Stimulated activated CD8-positive, alpha-beta memory T cell treated with anti-CD3 and anti-CD28 coated beads, Interleukin-12 subunit alpha, Interleukin-12 subunit beta, amount 100 ng/mL, for 1 hour (primary cell): Measurements from ENCODE around the gene OR52K1.
"Not testable (repeated sequence)": the region's sequence is repeated elsewhere in the genome, so short reads cannot be mapped to it uniquely, and the experiment has no call there.

Experiments
- DNase-seq: peaks from one replicate; pipeline ENCODE4 v3.0.0-alpha.2; 2020; ENCODE audit warnings: low read depth

The OR52K1 gene

GRCh38 chr11:4482445-4482844 lies at the start of gene OR52K1:
TSS of gene OR52K1 (plus strand) at chr11:4482646. CDS start at chr11:4488901, 6,255 bp downstream.
- no peak for DNase-seq

GRCh38 chr11:4433856-4434255 lies 48.6 kb upstream of the OR52K1 start:
- no peak for DNase-seq

DNA sequence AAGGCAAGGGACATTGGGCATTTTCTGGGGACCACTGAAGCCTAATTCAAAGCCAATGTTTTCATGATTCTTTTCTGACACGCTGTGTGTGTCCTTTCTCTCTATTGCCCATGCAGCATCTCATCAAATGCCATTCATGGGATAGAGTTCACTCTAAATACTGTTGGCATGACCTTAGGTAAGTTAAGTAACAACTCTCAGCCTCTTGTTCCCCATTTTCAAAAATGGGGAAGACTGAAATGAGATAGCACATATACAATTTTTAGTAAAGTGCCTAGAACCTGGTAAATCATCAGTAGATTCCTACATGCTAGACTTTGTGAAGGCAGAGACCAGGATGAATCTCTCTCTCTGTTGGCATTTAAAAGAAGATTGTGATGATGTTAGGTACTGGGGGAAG lies 46.0 kb upstream of the OR52K1 start:
- no peak for DNase-seq

DNA sequence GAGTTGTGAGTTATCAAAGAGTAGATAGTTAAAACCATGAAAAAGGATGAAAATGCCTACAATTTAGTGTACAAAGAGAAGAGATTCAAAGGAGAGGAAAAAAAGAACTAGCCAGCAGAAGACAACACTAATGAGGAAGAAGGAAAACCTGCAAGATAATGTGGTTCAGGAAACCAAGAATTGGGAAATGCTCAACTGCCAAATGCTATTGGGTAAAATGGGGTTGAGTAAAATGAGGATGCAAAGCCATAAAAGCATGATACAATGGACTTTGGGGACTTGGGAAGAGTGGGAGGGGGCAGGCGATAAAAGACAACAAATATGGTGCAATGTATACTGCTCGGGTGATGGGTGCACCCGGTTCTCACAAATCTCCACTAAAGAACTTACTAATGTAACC lies 40.9 kb upstream of the OR52K1 start:
- DNase-seq = no peak

DNA sequence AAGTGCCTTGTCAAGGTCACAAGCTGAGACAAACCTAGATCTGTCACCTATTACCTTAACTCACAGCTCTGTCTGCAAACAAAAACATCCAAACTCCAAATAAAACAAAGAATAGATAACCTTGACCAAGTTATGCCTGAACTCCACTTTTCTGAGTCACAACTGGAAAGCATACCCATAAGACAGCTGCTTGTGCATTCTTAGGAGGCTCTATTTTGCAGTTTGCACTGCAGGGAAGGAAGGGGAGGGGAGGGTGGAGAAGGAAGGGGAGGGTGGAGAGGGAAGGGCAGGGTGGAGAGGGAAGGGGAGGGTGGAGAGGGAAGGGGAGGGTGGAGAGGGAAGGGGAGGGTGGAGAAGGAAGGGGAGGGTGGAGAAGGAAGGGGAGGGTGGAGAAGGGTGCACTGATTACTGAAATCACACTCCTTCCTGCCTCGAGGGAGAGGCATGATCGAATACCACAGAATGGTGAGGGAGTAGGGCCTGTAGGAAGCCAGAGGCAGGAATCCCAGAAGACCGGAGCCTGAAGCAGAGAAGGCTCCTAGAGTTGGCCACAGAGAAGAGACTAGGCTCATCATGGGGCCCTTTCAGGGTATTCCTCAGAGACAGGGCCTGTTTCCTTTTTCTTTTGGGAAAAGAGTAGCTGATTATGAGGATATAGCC lies 39.1 kb upstream of the OR52K1 start:
- no peak for DNase-seq

DNA sequence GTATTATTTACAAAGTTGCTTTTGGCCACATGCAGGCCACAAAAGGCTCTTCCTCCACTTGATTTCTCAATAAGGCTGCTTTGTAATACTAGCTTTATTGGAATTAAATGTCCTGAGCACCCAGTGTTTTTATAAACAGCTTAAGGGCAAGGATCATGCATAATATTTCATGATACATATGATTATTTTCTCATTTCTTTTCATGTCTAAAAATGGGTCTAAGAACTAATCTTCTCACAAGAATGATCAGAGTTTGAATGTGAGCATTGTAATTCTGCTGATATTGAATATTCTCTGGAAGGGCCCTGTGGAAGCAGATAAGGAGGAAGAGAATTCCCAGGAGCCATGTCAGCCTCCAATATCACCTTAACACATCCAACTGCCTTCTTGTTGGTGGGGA lies 33.5 kb upstream of the OR52K1 start, which contains the start of gene OR52K2:
TSS of gene OR52K2 (plus strand) at position 301 of the 400 bp plus-strand sequence. CDS start at position 346, 45 bp downstream.
- DNase-seq = no peak

DNA sequence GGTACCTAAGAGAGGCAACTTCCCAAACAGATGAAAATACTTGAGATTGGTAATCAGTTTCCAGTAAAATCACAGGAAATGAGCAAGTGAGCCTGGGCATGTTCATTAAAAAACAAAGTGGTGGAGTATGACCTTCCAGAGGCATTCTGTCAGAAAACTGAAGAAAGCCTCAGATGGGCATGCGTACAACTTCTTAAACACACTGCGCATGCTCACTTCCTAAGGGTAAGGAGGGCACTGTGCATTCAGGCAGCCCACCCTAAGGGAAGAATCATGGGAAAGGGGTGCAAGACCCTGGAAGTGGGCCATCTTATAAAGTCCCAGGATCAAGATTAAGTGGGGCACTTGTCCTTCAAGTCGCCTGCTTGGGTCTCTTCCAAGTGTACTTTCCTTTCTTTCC lies 29.3 kb upstream of the OR52K1 start:
- DNase-seq = no peak

GRCh38 chr11:4454021-4454420 lies 28.4 kb upstream of the OR52K1 start:
- no peak for DNase-seq

- no peak for DNase-seq
Measured at GRCh38 chr11:4455419-4455818, 27.0 kb upstream of the OR52K1 start.

DNA sequence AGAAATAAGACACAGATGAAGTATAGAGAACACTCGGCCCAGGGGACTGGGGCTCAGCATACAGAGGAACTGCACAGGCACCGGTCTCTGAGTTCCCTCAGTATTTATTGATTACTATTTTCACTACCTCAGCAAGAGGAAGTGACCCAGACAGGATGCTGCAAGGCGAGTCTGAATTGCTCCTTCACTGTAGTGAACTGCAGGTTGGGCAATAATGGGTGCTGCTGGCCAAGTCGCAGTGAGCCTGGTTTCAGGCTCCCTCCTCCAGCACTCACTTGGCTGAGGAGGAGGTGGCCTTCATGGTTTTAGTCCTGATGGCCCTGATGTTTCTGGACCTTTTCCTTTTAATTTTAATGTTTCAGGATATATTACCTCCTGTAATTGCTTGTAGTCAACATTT lies 22.9 kb upstream of the OR52K1 start:
- DNase-seq = no peak

DNA sequence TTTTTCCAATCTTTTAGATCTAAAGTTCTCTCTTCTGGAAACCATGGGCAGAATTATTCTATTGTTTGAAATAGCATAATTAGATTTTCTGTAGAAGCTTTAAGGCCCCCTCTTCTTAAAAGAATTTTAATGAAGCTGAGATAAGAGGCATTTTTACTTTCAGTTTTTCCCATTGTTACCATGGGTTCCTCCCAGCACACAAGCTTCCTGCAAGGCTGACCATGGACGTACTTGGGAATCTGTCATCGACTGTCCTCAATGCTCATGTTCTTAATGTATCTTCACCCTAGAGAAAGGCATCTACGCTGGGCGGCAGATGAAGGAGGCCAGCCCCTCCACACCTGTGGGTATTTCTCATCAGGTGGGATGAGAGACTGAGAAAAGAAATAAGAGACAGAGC lies 22.3 kb upstream of the OR52K1 start:
- no peak for DNase-seq

- no peak for DNase-seq
Measured at GRCh38 chr11:4464216-4465159, 18.0 kb upstream of the OR52K1 start.

DNA sequence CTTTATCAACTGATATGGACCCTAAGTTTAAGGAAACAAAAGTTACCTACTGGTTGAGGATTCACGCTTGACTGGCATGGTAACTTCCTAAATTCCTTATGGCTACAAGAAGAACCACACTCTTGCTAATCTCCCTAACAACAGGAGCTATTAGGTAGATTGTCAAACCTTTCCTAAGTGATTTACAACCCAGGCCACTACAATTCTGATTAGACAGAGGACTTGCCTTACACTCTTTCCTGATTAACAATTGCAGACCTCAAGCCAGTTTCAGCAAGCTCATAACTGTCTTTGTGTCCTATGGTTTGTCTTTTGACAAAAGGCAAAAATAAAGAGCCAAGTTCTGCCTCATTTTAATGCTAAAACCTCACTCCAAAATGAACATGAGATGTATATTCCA lies 17.0 kb upstream of the OR52K1 start:
- no peak for DNase-seq

DNA sequence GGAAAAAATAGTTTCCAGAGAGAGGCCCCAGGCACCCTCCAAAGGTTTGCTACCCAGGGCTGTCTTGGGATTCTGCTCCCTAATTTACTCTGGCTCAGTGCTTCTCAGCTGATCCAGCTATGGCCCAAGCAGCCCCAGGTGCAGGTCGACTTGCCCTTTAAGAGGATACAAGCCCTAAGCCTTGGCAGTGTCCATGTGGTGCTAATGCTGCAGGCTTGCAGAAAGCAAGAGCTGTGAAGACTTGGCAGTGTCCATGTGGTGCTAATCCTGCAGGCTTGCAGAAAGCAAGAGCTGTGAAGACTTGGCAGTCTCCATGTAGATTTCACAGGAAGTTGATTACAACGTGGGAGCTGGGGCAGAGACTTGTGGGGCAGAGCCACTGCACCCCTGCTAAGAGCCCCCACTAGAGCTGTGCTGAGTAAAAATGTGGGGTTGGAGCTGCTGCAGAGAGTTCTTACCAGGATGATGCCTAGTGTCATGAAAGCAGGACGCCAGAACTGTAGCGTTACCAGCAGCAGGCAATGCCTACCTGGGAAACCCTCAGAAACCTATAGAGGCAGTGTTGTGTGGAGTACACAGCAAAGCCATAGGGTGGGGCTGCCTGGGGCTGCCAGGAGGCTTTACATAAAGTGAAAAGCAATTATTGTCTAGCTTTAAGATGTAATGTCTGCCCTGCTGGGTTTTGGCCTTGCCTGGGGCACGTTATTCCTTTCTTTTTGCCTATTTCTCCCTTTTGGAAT lies 16.1 kb upstream of the OR52K1 start:
- no peak for DNase-seq

GRCh38 chr11:4466871-4467442 lies 15.5 kb upstream of the OR52K1 start:
- DNase-seq = no peak

GRCh38 chr11:4467811-4468606 lies 14.4 kb upstream of the OR52K1 start:
- no peak for DNase-seq

DNA sequence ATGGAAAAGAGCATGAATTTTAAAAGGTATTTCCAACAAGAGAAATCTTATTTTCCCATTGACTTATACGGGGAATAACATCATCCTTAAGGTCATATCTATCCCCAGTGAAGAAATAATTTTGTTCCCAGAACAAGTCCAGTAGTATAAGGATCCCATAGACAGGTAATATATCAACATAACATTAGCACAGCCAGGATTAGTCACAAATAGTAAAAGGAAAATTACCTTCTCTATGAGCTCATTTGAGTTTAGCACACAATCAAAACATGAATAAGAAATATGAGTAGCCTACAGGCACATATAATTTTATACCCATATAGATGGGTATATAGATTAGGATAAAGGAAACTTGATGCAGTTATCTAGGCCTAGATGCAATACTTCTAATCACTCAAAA lies 2.8 kb upstream of the OR52K1 start:
- no peak for DNase-seq

DNA sequence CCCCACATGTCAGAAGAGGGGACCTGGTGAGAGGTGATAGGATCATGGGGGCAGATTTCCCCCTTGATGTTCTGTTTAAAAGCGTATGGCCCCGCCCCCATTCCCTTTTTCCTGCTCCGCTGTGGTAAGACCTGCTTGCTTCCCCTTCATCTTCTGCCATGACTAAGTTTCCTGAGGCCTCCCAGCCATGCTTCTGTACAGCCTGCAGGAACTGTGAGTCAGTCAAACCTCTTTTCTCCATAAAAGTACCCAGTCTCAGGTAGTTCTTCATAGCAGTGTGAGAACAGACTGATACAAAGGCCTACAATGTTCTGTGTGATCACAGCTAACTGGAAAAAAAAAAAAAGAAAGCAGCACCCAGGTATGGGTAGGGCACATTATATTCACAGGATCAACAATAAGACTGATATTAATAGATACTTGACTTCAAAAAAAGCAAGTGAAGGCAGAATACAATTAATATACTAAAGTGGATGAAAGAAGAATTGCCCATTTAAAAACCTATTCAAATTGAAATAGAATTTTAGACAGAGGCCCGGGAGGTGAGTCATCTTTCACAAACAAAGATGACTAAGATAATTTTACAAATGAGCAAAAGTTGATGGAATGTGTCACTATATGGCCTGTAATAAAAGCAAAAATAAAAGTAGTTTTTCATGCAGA lies 1.7 kb upstream of the OR52K1 start:
- no peak for DNase-seq

DNA sequence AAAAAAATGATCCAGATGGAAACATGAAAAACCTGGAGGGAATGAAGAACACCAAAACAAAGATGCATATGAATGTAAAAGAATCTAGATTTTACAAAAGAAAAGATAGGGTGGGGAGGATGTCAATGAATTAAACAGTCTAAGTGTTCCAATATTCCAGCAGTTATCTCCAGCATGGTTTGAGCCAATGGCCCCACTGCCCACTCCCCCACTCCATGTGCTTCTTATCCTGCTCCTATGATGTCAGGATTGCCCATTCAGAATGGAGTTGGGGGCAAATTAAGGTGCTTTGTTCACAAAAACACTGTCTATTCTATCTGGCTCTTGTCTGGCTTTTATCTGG lies 1.2 kb upstream of the OR52K1 start:
- no peak for DNase-seq

- no peak for DNase-seq
Measured at GRCh38 chr11:4484310-4484709, 1.9 kb downstream of the OR52K1 start.

GRCh38 chr11:4491405-4491804 lies 9.0 kb downstream of the OR52K1 start:
- DNase-seq = not testable (repeated sequence)
